Measurements from ENCODE around the gene ST14. TPM values are rescaled to one million over a fixed set of nuclear protein-coding genes. Genes with fewer than 3 reads are reported as not detected.

ST14 gene
- total RNA-seq, 3 donors from 2014 or later (not counting 1 experiment from before 2014, with no cell fraction given), result 0.61 to 1.9 (median 1.0) TPM

DNA sequence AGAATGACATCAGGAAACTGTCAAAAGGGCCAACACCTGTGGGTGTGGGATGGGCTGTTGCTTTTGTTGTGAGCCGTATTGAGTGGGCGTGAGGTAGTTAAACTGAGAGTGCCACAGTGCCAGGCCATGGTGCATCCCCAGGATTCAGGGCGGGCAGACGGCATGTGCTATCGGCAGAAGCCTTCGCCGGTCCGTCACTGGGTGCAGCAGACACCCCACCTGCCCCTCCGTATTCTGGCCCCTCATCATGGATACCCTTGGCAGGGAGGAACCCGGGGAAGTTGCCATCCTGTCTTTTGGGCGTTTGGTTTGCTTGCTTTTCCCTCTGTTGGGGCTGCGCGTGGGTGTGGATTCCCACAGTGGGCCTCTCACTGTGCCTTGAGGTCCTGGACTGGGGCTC is 27.5 kb downstream of the ST14 start:
- H3K9me3 Mint-ChIP-seq, result no peaks in the 10 kb centered on the region
- TF ChIP-seq, protein P1, sequence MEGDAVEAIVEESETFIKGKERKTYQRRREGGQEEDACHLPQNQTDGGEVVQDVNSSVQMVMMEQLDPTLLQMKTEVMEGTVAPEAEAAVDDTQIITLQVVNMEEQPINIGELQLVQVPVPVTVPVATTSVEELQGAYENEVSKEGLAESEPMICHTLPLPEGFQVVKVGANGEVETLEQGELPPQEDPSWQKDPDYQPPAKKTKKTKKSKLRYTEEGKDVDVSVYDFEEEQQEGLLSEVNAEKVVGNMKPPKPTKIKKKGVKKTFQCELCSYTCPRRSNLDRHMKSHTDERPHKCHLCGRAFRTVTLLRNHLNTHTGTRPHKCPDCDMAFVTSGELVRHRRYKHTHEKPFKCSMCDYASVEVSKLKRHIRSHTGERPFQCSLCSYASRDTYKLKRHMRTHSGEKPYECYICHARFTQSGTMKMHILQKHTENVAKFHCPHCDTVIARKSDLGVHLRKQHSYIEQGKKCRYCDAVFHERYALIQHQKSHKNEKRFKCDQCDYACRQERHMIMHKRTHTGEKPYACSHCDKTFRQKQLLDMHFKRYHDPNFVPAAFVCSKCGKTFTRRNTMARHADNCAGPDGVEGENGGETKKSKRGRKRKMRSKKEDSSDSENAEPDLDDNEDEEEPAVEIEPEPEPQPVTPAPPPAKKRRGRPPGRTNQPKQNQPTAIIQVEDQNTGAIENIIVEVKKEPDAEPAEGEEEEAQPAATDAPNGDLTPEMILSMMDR (IDR thresholded peaks at IDR 0.05), result no peak

DNA sequence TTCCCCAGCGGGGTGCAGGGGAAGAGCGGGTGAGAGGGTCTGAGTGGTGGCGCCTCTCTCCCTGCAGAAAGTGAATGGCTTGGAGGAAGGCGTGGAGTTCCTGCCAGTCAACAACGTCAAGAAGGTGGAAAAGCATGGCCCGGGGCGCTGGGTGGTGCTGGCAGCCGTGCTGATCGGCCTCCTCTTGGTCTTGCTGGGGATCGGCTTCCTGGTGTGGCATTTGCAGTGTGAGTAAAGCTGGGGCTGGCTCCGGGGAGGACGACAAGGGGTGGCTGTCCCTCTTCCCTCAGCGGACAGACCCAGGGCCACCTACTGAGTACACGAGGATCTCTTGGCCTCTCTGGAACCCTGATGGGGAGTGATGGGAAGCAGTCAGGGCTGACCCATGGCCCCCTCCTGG is 28.5 kb downstream of the ST14 start:
- Mint-ChIP-seq H3K4me3 (no peak overlapping the region), H3K36me3 (no peaks in the 10 kb centered on the region)
- TF ChIP-seq, protein P1 (IDR thresholded peaks at IDR 0.05), result no peak

More for the DNA sequence above, 27.5 kb downstream of the ST14 start:
- H3K36me3 Mint-ChIP-seq, result no peaks in the 10 kb centered on the region
- H3K9me3 ChIP-seq (ENCODE audit: control insufficient read depth, insufficient read depth, low read length), result no peaks in the 10 kb centered on the region
- no peaks in the 10 kb centered on the region for H3K27me3 ChIP-seq (ENCODE audit: control insufficient read depth, insufficient read depth, low read length)
- no peak overlapping the region for H3K4me3 ChIP-seq (ENCODE audit: low read length)
- H3K27ac ChIP-seq (ENCODE audit: low read length), result no peak overlapping the region
- no peaks in the 10 kb centered on the region for H3K4me1 ChIP-seq (ENCODE audit: control insufficient read depth, insufficient read depth, low read length)
- no peaks in the 10 kb centered on the region for H3K4me1 Mint-ChIP-seq
- DNase-seq (no peak), ATAC-seq (no peak)
- no peak overlapping the region for H3K27ac Mint-ChIP-seq
- WGBS (ENCODE audit: insufficient coverage), result 89% methylated on average over 13 of the region's 13 CpGs
- H3K27me3 Mint-ChIP-seq (ENCODE audit: low read depth in 2 of 2), result peaks cover 0 to 13% of the 10 kb centered on the region in 2 donors
- no peak overlapping the region for H3K4me3 Mint-ChIP-seq
- intact Hi-C loops (cut with micrococcal nuclease), result no loop called here
- H3K36me3 ChIP-seq (ENCODE audit: control insufficient read depth, insufficient read depth, low read length), result no peaks in the 10 kb centered on the region

DNA sequence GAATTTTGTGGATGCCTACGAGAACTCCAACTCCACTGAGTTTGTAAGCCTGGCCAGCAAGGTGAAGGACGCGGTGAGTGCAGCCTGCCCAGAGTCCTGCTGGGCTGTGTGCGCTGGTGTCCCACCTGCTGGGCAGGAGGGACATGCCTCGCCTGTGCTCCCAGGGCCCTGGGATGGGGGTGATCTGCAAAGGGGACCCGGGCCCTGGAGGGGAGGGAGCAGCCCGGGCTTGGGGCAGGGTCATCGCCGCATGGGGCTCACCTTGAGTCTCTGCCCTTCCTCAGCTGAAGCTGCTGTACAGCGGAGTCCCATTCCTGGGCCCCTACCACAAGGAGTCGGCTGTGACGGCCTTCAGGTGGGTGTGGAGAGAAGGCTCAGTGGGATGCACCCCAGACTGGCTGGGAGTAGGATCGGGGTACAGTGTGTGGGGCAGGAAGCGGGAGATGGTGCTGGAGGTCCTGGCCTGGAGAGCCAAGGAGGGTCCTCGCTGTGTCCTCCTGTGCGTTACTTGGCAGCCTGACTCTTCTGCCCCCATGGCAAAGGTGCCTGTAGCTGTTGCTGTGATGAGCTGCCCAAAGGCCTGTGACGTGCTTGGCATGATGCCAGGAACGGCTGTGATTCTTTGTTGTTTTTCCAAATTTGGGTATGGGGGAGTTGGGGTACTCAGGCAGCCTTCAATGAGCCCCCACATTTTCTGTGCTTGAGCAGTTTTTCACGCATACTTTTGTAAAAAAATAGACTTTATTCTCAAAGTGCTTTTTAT is 29.2 kb downstream of the ST14 start:
- no peak for ATAC-seq
- TF ChIP-seq, protein P1 (IDR thresholded peaks at IDR 0.05), result no peak
- DNase-seq, result no peak
- H3K4me3 ChIP-seq (ENCODE audit: low read length), result no peak overlapping the region
- Mint-ChIP-seq H3K27me3 (ENCODE audit: low read depth in 2 of 2) (peaks cover 0 to 11% of the 10 kb centered on the region in 2 donors), H3K4me1 (no peaks in the 10 kb centered on the region), H3K36me3 (no peaks in the 10 kb centered on the region), H3K27ac (no peak overlapping the region), H3K4me3 (no peak overlapping the region), H3K9me3 (no peaks in the 10 kb centered on the region)
- H3K9me3 ChIP-seq (ENCODE audit: control insufficient read depth, insufficient read depth, low read length), result no peaks in the 10 kb centered on the region
- H3K4me1 ChIP-seq (ENCODE audit: control insufficient read depth, insufficient read depth, low read length), result no peaks in the 10 kb centered on the region
- no peaks in the 10 kb centered on the region for H3K36me3 ChIP-seq (ENCODE audit: control insufficient read depth, insufficient read depth, low read length)
- intact Hi-C loops (cut with micrococcal nuclease), result no loop called here
- WGBS (ENCODE audit: insufficient coverage), result 91% methylated on average over 19 of the region's 19 CpGs
- H3K27ac ChIP-seq (ENCODE audit: low read length), result no peak overlapping the region
- no peaks in the 10 kb centered on the region for H3K27me3 ChIP-seq (ENCODE audit: control insufficient read depth, insufficient read depth, low read length)

More for the DNA sequence above, 28.5 kb downstream of the ST14 start:
- intact Hi-C loops (cut with micrococcal nuclease), result no loop called here
- ATAC-seq, result no peak
- no peak for DNase-seq
- Histone ChIP-seq H3K36me3 (ENCODE audit: control insufficient read depth, insufficient read depth, low read length) (no peaks in the 10 kb centered on the region), H3K9me3 (ENCODE audit: control insufficient read depth, insufficient read depth, low read length) (no peaks in the 10 kb centered on the region), H3K4me3 (ENCODE audit: low read length) (no peak overlapping the region), H3K27me3 (ENCODE audit: control insufficient read depth, insufficient read depth, low read length) (no peaks in the 10 kb centered on the region), H3K27ac (ENCODE audit: low read length) (no peak overlapping the region), H3K4me1 (ENCODE audit: control insufficient read depth, insufficient read depth, low read length) (no peaks in the 10 kb centered on the region)
- Mint-ChIP-seq H3K27ac (no peak overlapping the region), H3K27me3 (ENCODE audit: low read depth in 2 of 2) (peaks cover 0 to 13% of the 10 kb centered on the region in 2 donors), H3K9me3 (no peaks in the 10 kb centered on the region), H3K4me1 (no peaks in the 10 kb centered on the region)
- 92% methylated on average over 14 of the region's 14 CpGs for WGBS (ENCODE audit: insufficient coverage)

All from natural killer cell (primary cell).